Measurements from ENCODE around the gene GDPD5.

The GDPD5 gene

GRCh38 chr11:75534259-75535069 lies 8.7 kb upstream of the GDPD5 start:
- no peak for DNase-seq (ENCODE audit: low spot score)

- DNase-seq (ENCODE audit: low spot score) = no peak
These were observed 8.1 kb upstream of the GDPD5 start for GRCh38 chr11:75533896-75534258.

- peak; percentile 82 for DNase-seq (ENCODE audit: low spot score)
These were observed 6.7 kb upstream of the GDPD5 start for GRCh38 chr11:75532200-75533048.

DNA sequence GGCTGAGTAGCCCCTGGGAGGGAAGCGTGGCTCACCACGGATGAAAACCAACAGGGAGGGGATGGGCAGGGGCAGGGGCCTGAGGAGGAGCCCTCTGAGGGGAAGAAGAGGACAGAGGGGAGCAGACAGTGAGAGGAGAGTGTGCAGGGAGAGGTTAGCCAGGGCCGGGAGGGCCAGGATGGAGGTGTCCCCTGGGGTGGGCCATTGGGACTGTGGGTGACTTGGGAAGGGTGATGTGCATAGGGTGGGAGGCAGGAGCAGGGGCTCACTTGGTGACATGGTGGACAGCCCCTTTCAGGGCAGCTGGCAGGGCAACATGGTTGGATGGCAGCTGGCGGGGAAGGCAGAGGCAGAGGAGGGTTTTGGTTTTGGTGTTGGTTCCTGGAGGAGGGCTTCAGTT lies 5.6 kb upstream of the GDPD5 start:
- no peak for DNase-seq (ENCODE audit: low spot score)

- DNase-seq (ENCODE audit: low spot score) = no peak
These were observed 4.8 kb upstream of the GDPD5 start for GRCh38 chr11:75530577-75530976.

DNA sequence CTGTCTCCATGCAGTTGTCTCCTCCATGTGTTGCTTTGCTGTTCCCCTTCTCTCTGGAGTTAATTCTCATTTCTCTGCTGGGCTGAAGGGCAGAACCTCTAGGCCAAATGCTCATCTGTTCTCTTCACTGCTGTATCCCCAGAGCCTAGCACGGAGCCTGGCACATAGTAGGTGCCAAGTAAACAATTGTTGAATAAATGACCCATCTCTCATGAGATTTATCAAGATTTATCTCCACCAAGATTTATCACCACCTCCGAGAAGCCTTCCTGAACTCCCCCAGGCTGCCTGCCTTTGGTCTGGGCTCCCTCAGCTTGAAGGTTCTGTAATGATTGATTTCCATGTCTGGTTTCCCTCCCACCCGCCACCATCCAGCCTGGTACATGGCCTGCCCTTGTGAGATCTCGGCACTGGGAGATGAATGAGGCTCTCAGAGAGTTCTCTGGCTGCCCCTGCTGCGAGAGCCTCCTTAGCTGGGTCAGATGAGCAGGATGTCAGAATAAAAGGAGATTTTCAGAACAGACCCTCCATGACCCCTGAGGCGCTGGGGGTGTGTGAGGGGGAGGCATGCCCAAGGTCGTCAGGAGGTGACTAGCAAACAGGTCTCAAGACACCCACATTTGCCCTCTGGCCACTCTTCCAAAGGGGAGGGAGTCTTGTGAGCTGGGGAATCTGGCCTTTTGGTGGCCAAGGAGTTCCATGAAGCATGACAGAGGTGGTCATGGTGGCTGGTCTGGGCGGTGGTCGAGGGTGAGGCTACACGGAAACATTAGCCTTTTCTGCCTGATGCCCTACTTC lies 2.4 kb upstream of the GDPD5 start:
- DNase-seq (ENCODE audit: low spot score) = no peak

DNA sequence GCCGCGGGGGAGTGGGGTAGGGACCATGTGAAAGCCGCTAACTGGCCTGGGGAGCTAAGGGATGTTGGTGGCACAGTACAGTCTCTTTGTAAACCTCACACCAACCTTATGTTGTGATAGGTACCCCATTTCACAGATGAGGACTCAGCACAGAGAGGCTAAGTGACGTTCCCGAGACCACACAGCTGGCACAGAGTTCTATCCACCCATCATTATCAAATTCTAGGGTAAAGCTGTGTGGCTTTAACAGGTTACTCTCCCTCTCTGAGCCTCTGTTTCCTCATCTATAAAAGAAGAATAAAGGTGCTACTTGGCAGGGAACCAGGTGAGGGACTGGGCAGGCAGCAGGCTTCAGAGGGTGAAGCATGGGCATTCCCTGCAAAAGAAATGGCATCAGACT lies 1.4 kb upstream of the GDPD5 start:
- DNase-seq (ENCODE audit: low spot score) = no peak

- DNase-seq (ENCODE audit: low spot score) = no peak
These were observed 426 bp upstream of the GDPD5 start for GRCh38 chr11:75526192-75526541.

- peak; percentile 52 for DNase-seq (ENCODE audit: low spot score)
These were observed 892 bp downstream of the GDPD5 start for GRCh38 chr11:75524665-75525432.

- DNase-seq (ENCODE audit: low spot score) = no peak
These were observed 1.7 kb downstream of the GDPD5 start for GRCh38 chr11:75523811-75524664.

DNA sequence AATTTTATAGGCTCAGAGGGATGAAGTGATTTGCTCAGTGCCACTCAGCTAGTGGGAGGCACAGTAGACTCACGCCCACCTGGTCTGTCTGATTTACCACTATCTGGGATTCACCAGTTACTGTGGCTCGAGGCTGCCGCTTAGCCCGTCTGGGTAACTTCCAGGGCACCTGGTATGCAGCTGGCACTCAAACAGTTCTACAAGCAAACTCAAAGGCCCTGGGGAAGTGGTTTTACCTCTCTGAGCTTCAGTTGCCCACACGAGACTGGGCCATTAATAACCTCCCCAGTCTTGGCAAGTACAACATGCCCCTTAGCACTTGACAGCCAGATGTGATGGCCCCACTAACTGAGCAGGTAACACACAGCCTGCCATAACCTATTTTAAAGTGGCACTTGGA lies 2.6 kb downstream of the GDPD5 start:
- DNase-seq (ENCODE audit: low spot score) = no peak

DNA sequence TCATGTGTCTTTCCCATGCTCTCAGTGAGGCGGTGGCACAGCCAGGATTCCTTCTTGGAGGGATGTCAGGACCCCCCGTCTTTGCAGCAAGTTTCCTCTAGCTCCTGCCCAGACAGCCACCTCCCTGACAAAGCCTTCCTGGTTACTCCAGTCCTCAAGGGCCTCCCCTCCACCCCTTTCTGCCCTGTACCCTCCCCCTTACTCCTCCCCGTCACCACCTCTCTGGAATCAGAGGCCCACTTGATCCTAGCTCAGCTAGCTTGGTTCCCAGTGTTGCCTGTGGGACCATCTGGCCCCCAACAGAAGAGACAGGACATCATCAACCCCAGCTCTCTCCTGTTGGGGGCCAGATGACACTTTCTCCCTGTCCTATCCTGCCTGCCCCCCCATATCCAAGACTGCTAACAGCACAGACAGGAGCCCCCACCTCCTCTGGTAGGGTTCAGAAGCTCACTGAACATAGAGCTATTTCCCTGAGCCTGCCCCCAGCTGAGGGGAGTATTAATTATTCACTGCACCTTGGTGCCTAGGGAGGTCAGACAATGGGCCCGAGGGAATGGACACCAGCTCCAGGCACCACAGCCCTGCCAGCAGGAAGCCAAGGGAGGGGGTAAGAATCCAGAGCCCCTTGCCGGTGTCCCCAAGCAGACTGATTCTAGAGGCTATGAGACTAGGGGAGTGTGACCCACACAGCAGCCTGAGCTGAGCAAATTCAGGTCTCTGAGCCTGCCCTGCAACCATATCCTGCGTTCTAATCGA lies 3.3 kb downstream of the GDPD5 start:
- no peak for DNase-seq (ENCODE audit: low spot score)

DNA sequence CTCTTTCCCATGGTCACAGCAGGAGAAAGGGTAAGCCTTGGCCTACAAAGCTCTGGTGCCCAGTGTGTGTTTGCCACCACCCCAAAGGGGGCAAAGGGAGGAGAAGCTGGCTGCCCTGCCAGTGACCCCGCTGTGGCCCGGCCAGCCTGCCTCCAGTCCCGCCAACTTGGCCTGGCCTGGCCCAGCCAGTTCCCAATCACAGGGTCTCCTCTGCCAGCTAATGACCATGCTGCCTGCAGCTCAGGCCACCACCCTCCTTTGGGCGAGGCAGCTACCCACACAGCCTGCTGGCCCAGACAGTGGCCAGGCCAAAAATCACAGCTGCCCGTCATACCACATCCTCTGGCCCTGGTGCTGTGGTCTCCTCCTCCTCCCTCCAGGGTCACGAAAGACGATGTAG lies 5.1 kb downstream of the GDPD5 start:
- no peak for DNase-seq (ENCODE audit: low spot score)

DNA sequence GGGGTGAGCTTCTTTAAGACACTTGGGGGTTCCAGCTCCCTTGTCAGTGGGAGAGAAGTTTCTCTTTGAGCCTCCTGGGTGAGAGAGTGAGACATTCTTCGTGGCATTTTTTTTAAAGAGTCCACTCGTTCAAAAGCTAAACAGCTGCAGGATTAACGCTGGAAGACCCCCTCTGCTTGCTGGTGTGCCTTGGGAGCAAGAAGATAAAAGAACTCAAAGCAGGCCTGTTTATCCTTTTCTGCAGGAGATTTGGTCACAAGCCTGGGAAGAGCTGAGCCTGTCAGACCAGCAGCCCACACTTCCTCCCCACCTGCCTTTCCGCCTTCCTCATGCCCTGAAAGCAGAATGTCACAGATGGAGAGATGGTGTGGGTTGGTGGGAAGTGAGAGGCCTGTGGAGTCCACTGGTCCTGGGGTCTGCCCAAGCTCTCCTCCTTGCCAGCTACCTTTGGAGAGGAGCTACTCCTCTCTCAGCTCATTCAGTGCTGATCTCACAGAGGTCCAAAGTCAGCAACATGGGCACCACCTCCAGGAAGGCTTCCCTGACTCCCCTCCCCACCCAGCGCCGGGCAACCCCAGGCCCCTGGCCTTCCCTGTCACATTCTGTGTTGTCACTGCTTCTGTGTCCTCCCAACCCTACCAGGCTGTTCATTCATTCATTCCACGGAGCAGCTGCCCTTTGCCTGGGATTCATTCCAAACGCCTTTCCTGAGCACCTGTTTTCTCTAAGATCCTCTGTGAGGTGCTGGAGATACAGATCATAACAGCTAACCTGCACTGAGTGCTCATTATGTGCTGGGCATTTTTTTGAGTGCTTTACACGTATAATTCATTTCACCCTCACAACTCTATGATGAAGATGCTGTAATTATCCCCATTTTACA lies 6.7 kb downstream of the GDPD5 start:
- DNase-seq (ENCODE audit: low spot score) = no peak

DNA sequence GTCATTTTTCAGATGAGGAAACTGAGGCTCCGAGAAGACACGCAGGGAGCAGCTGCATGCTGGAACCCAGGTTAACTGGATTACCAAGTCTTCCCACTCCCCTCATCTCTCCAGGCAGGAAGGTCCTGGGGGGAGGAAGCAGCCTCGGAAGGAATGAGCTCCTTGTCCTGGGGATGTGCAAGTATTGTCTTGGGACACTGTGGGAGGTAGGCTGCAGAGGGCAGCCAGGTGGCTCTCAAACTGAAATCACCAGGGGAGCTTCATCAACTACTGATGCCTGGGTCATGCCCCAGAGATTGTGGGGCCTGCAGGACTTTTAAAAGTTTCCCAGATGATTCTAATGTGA lies 7.6 kb downstream of the GDPD5 start:
- DNase-seq (ENCODE audit: low spot score) = no peak

GRCh38 chr11:75516886-75517285 lies 8.9 kb downstream of the GDPD5 start:
- DNase-seq (ENCODE audit: low spot score) = no peak

DNA sequence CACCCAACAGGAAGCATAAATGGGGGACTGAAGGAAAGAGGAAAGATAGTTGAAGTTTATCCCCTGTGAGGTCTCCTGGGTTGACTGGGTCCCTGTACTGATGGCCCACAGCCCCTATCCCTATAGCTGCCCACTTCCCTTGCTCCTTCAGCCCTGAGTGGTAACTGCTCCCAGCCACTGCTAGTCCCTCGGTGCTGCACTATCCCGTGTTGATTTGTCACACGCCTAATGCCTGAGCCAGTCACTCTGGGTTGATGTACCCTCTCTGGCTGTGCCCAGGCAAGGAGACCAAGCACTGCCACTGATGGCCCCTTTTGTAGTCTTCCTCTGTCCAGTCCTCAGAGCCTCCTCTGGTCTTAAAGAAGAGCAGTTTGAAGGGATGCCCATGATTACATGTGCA lies 9.6 kb downstream of the GDPD5 start:
- DNase-seq (ENCODE audit: low spot score) = no peak

GRCh38 chr11:75514596-75514995 lies 11.1 kb downstream of the GDPD5 start:
- DNase-seq (ENCODE audit: low spot score) = no peak

DNA sequence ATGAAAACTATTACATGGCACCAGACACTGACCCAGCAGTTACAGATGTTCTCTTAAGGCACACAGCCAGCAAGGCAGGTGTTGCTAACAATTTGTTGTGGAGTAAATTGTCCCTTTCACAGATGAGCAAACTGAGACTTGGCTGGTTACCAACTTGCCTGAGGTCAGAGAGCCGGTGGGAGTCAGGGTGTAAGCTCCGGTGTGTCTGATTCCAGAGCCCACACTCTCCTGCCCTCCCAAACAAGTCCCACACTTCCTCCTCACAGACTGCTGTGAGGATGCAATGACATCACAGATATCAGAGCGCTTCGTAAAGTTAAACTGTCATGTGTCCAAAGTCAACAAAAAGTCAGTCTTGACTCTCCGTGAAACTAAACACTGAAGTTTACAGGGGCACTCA lies 12.5 kb downstream of the GDPD5 start:
- no peak for DNase-seq (ENCODE audit: low spot score)

DNA sequence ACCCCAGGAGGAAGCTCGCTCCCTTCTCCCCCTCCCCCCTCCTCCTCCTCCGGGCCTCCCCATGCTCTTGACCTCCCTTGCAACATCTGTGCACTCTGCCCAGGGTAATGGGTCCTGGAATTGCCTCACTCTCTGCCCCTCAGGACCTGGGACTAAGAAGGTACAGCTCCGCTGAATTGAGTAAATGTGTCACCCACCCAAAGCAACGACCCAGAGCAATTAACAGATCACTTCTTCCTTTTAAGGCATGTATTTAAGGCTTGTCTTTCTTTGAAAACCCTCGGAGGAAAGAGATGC lies 15.1 kb downstream of the GDPD5 start:
- no peak for DNase-seq (ENCODE audit: low spot score)
